Peyer's patch (tissue), 4 donors: ENCODE results near the gene GABBR2.

Source experiments
- POLR2A ChIP-seq, 2 donors: fragments of 450-650 bp; IDR thresholded peaks; one replicate each; pipeline ENCODE4 v1.5.1; 2017; ENCODE audit warnings: antibody characterized with exemption in 2 of 2, mild to moderate bottlenecking in 2 of 2, moderate library complexity in 2 of 2
- TF ChIP-seq, protein P1 (sequence below), 6 experiments: fragments of 450-650 bp in 4 of 6; fragments of 200-600 bp in 2 of 6; sonication (generic) in 1 of 6; IDR thresholded peaks; one replicate each; pipeline ENCODE4 v1.5.1; 2017 to 2019; ENCODE audit warnings: antibody characterized with exemption in 6 of 6, mild to moderate bottlenecking in 3 of 6, moderate library complexity in 1 of 6

GRCh38 chr9:98686961-98687855 lies 21.5 kb downstream of the GABBR2 start:
- TF ChIP-seq, protein P1, sequence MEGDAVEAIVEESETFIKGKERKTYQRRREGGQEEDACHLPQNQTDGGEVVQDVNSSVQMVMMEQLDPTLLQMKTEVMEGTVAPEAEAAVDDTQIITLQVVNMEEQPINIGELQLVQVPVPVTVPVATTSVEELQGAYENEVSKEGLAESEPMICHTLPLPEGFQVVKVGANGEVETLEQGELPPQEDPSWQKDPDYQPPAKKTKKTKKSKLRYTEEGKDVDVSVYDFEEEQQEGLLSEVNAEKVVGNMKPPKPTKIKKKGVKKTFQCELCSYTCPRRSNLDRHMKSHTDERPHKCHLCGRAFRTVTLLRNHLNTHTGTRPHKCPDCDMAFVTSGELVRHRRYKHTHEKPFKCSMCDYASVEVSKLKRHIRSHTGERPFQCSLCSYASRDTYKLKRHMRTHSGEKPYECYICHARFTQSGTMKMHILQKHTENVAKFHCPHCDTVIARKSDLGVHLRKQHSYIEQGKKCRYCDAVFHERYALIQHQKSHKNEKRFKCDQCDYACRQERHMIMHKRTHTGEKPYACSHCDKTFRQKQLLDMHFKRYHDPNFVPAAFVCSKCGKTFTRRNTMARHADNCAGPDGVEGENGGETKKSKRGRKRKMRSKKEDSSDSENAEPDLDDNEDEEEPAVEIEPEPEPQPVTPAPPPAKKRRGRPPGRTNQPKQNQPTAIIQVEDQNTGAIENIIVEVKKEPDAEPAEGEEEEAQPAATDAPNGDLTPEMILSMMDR (IDR thresholded peaks at IDR 0.05), result no peak
- TF ChIP-seq POLR2A (IDR thresholded peaks at IDR 0.05), result no peak
